Activated CD4-positive, alpha-beta T cell treated with anti-CD3 and anti-CD28 coated beads, Interleukin-10, Interleukin-2, amounts not matched to agents 100 ng/mL and 50 ng/mL, durations not matched to agents 16 hours and 8 hours (primary cell): ENCODE results near the gene ZC3HAV1.
A peak's percentile ranks its signal among the peaks of the same experiment; 100 is the strongest.
"Not testable (repeated sequence)": the region's sequence is repeated elsewhere in the genome, so short reads cannot be mapped to it uniquely, and the experiment has no call there.

ENCODE experiments used
- DNase-seq: peaks from one replicate; pipeline ENCODE4 v3.0.0-alpha.2; 2020

The ZC3HAV1 gene

GRCh38 chr7:139109188-139109982, at the start of gene ZC3HAV1:
ZC3HAV1 (minus strand) TSS chr7:139109720; CDS start chr7:139109331, 389 bp downstream.
- DNase-seq = peak; percentile 95

GRCh38 chr7:139153832-139154231, 44.3 kb upstream of the ZC3HAV1 start:
- peak; percentile 44 for DNase-seq

- no peak for DNase-seq
Measured at GRCh38 chr7:139152149-139152548, 42.6 kb upstream of the ZC3HAV1 start.

- DNase-seq = no peak
Measured at GRCh38 chr7:139139150-139139549, 29.6 kb upstream of the ZC3HAV1 start.

GRCh38 chr7:139133335-139134139, 24.0 kb upstream of the ZC3HAV1 start:
- DNase-seq = peak; percentile 92

GRCh38 chr7:139132887-139133286, 23.4 kb upstream of the ZC3HAV1 start:
- DNase-seq = no peak

- DNase-seq = peak; percentile 21
Measured at GRCh38 chr7:139131601-139132041, 22.1 kb upstream of the ZC3HAV1 start.

GRCh38 chr7:139129814-139130213, 20.3 kb upstream of the ZC3HAV1 start:
- not testable (repeated sequence) for DNase-seq

- DNase-seq = no peak
Measured at GRCh38 chr7:139127648-139128047, 18.1 kb upstream of the ZC3HAV1 start.

- DNase-seq = no peak
Measured at GRCh38 chr7:139125657-139126056, 16.1 kb upstream of the ZC3HAV1 start.

- not testable (repeated sequence) for DNase-seq
Measured at GRCh38 chr7:139124995-139125394, 15.5 kb upstream of the ZC3HAV1 start.

- DNase-seq = no peak
Measured at GRCh38 chr7:139124084-139124914, 14.8 kb upstream of the ZC3HAV1 start.

- DNase-seq = no peak
Measured at GRCh38 chr7:139119486-139119849, 9.9 kb upstream of the ZC3HAV1 start.

GRCh38 chr7:139118805-139119485, 9.4 kb upstream of the ZC3HAV1 start:
- DNase-seq = peak; percentile 45

- DNase-seq = peak; percentile 89
Measured at GRCh38 chr7:139118234-139118804, 8.8 kb upstream of the ZC3HAV1 start.

GRCh38 chr7:139117599-139118233, 8.2 kb upstream of the ZC3HAV1 start:
- no peak for DNase-seq

- no peak for DNase-seq
Measured at GRCh38 chr7:139116999-139117398, 7.5 kb upstream of the ZC3HAV1 start.

GRCh38 chr7:139115104-139115503, 5.6 kb upstream of the ZC3HAV1 start:
- no peak for DNase-seq

- no peak for DNase-seq
Measured at GRCh38 chr7:139114585-139114984, 5.1 kb upstream of the ZC3HAV1 start.

- DNase-seq = no peak
Measured at GRCh38 chr7:139114018-139114417, 4.5 kb upstream of the ZC3HAV1 start.

- no peak for DNase-seq
Measured at GRCh38 chr7:139112741-139113250, 3.3 kb upstream of the ZC3HAV1 start.
